Colonic mucosa (tissue), 4 donors: ENCODE data around the gene TWF2. TPM values are rescaled to one million over a fixed set of nuclear protein-coding genes. Genes with fewer than 3 reads are reported as not detected.

Experiments used
- DNase-seq: peaks from one replicate; pipeline ENCODE4 v3.0.0-alpha.2; 2020
- H3K27ac ChIP-seq: fragments of 200-600 bp; one replicate; pipeline ENCODE4 v1.8.0; 2021
- H3K27me3 ChIP-seq: fragments of 200-600 bp; one replicate; pipeline ENCODE4 v1.8.0; 2021
- H3K36me3 ChIP-seq: fragments of 200-600 bp; one replicate; pipeline ENCODE4 v1.8.0; 2021
- H3K4me1 ChIP-seq: fragments of 200-600 bp; one replicate; pipeline ENCODE4 v1.8.0; 2021; ENCODE audit warnings: mild to moderate bottlenecking
- H3K4me3 ChIP-seq: fragments of 200-600 bp; one replicate; pipeline ENCODE4 v1.8.0; 2021
- H3K9ac ChIP-seq, 2 donors: one replicate each; pipeline ENCODE4 v1.7.0; 2013; ENCODE audit warnings: control low read depth in 2 of 2, low read depth in 2 of 2, low read length in 2 of 2
- H3K9me3 ChIP-seq: fragments of 200-600 bp; one replicate; pipeline ENCODE4 v1.8.0; 2021
- CTCF ChIP-seq: fragments of 200-600 bp; IDR thresholded peaks from one replicate; pipeline ENCODE4 v1.8.0; 2022; ENCODE audit warnings: antibody characterized with exemption, mild to moderate bottlenecking
- intact Hi-C: fragments of 100-400 bp; cut with DNase I; formaldehyde crosslinking; loops from one replicate; pipeline ENCODE4 v1.14.1; 2022
- total RNA-seq, 2 donors: library from RNA; stranded (reverse); fragmentation: NEBNext Ultra II Directional in 1 of 2; extraction: Animal tissue kit (Norgen Biotek cat#: 25700) in 1 of 2; gene quantifications; one replicate each; pipeline ENCODE4 v1.2.1, GENCODE V29; 2021
- donor health status: healthy.
- donor health status: DM: no; HTN: no; CAD: no.
- donor health status: DM: no; HTN: no; CAD: no.

The TWF2 gene
- total RNA-seq, 2 donors from 2014 or later: 44.2 to 45.0 TPM

GRCh38 chr3:52234516-52235447, 4.2 kb downstream of the TWF2 start:
- DNase-seq: no peak
- Histone ChIP-seq H3K27ac (no peak overlapping the region), H3K36me3 (peaks cover 12% of the 10 kb centered on the region), H3K4me1 (peaks cover 4% of the 10 kb centered on the region), H3K4me3 (no peak overlapping the region), H3K9me3 (no peaks in the 10 kb centered on the region), H3K9ac (no peak overlapping the region), H3K27me3 (no peaks in the 10 kb centered on the region)
- no peak for TF ChIP-seq CTCF
- intact Hi-C loops: loop anchor here (5.0 kb wide), 3 partner anchors 38 to 213 kb away; partner anchors contain the start of gene SEMA3G

GRCh38 chr3:52233968-52234367, 5.0 kb downstream of the TWF2 start:
- no peak overlapping the region for H3K9ac ChIP-seq
- intact Hi-C loops: loop anchor here (5.0 kb wide), 2 partner anchors 103 to 213 kb away; partner anchors contain the start of gene SEMA3G
- no peak for DNase-seq
- H3K4me3 ChIP-seq: no peak overlapping the region
- H3K27me3 ChIP-seq: no peaks in the 10 kb centered on the region
- H3K4me1 ChIP-seq: peaks cover 4% of the 10 kb centered on the region
- H3K36me3 ChIP-seq: peaks cover 12% of the 10 kb centered on the region
- H3K27ac ChIP-seq: no peak overlapping the region
- H3K9me3 ChIP-seq: no peaks in the 10 kb centered on the region
- no peak for TF ChIP-seq CTCF

GRCh38 chr3:52233108-52233591, 5.8 kb downstream of the TWF2 start:
- H3K9ac ChIP-seq: no peak overlapping the region

GRCh38 chr3:52232279-52233107, 6.5 kb downstream of the TWF2 start:
- Histone ChIP-seq H3K9ac (no peak overlapping the region), H3K4me3 (no peak overlapping the region), H3K36me3 (peaks cover 12% of the 10 kb centered on the region), H3K27me3 (no peaks in the 10 kb centered on the region), H3K9me3 (no peaks in the 10 kb centered on the region), H3K4me1 (peaks cover under 1% of the 10 kb centered on the region), H3K27ac (no peak overlapping the region)
- DNase-seq: no peak
- intact Hi-C loops: loop anchor here (5.0 kb wide), 2 partner anchors 105 to 215 kb away; partner anchors contain the start of gene SEMA3G
- no peak for TF ChIP-seq CTCF

More at GRCh38 chr3:52233108-52233591, 5.8 kb downstream of the TWF2 start:
- intact Hi-C loops: loop anchor here (5.0 kb wide), 2 partner anchors 104 to 214 kb away; partner anchors contain the start of gene SEMA3G
- H3K4me3 ChIP-seq: no peak overlapping the region
- H3K36me3 ChIP-seq: peaks cover 12% of the 10 kb centered on the region
- DNase-seq: no peak
- TF ChIP-seq CTCF: no peak
- no peaks in the 10 kb centered on the region for H3K27me3 ChIP-seq
- no peak overlapping the region for H3K27ac ChIP-seq
- H3K9me3 ChIP-seq: no peaks in the 10 kb centered on the region
- peaks cover 4% of the 10 kb centered on the region for H3K4me1 ChIP-seq
